GM23338 (cell line): Measurements from ENCODE around the gene MMP28. TPM values are rescaled to one million over a fixed set of nuclear protein-coding genes. Genes with fewer than 3 reads are reported as not detected.

ENCODE experiments used
- ATAC-seq: fragments of 200-7000 bp; cut with Tn5 transposase; 3 replicates; pipeline ENCODE4 v1.9.1; 2020
- DNase-seq: peaks from one replicate; pipeline ENCODE4 v3.0.0-alpha.2; 2015; ENCODE audit warnings: low spot score
- H2AFZ ChIP-seq: fragments of 200-600 bp; sonication (generic); 2 replicates; pipeline ENCODE4 v1.8.0; 2016; ENCODE audit warnings: antibody characterized with exemption, mild to moderate bottlenecking, moderate library complexity
- H3F3A ChIP-seq: fragments of 200-600 bp; sonication (generic); replicated peaks from 2 replicates; pipeline ENCODE4 v1.8.0; 2017; ENCODE audit warnings: antibody characterized with exemption, mixed run types, low read depth
- H3K27ac ChIP-seq: fragments of 200-600 bp; sonication (generic); 2 replicates; pipeline ENCODE4 v1.6.1; 2016; ENCODE audit warnings: low read depth
- H3K27me3 ChIP-seq: fragments of 200-600 bp; sonication (generic); 2 replicates; pipeline ENCODE4 v1.8.0; 2016; ENCODE audit warnings: mild to moderate bottlenecking, mixed run types, moderate library complexity; ENCODE audit not compliant: insufficient read depth
- H3K36me3 ChIP-seq: fragments of 200-600 bp; sonication (generic); 2 replicates; pipeline ENCODE4 v1.8.0; 2016; ENCODE audit warnings: mild to moderate bottlenecking; ENCODE audit not compliant: insufficient read depth
- H3K4me1 ChIP-seq: fragments of 200-600 bp; sonication (generic); 2 replicates; pipeline ENCODE4 v1.8.0; 2016; ENCODE audit warnings: mild to moderate bottlenecking, moderate library complexity; ENCODE audit not compliant: insufficient read depth
- H3K4me2 ChIP-seq: fragments of 200-600 bp; sonication (generic); 2 replicates; pipeline ENCODE4 v1.7.1; 2017; ENCODE audit warnings: mixed run types
- H3K4me3 ChIP-seq: fragments of 200-600 bp; sonication (generic); 2 replicates; pipeline ENCODE4 v1.6.1; 2016; ENCODE audit warnings: mixed run types
- H3K79me2 ChIP-seq: fragments of 200-600 bp; sonication (generic); replicated peaks from 2 replicates; pipeline ENCODE4 v1.8.0; 2017; ENCODE audit warnings: mild to moderate bottlenecking; ENCODE audit not compliant: insufficient read depth
- H3K9me2 ChIP-seq: fragments of 200-600 bp; sonication (generic); 2 replicates; pipeline ENCODE4 v1.8.0; 2017; ENCODE audit not compliant: insufficient read depth
- H4K20me1 ChIP-seq: fragments of 200-600 bp; sonication (generic); replicated peaks from 2 replicates; pipeline ENCODE4 v1.8.0; 2017; ENCODE audit warnings: mild to moderate bottlenecking; ENCODE audit not compliant: insufficient read depth
- H3K27ac Mint-ChIP-seq: 2 replicates; pipeline ENCODE4 v1.8.0; 2020; ENCODE audit warnings: inconsistent platforms, mild to moderate bottlenecking, moderate library complexity, mixed read lengths
- H3K27me3 Mint-ChIP-seq: 3 replicates; pipeline ENCODE4 v1.8.0; 2022; ENCODE audit warnings: low read depth, mild to moderate bottlenecking, moderate library complexity, mixed read lengths, inconsistent platforms; ENCODE audit not compliant: insufficient read depth, poor library complexity
- H3K36me3 Mint-ChIP-seq: 3 replicates; pipeline ENCODE4 v1.8.0; 2021; ENCODE audit warnings: low read depth, mild to moderate bottlenecking, inconsistent platforms, moderate library complexity, mixed read lengths
- H3K4me1 Mint-ChIP-seq: 3 replicates; pipeline ENCODE4 v1.8.0; 2020; ENCODE audit warnings: mild to moderate bottlenecking, inconsistent platforms, mixed read lengths
- H3K4me3 Mint-ChIP-seq: 3 replicates; pipeline ENCODE4 v1.8.0; 2021; ENCODE audit warnings: moderate library complexity, mild to moderate bottlenecking, inconsistent platforms, mixed read lengths
- H3K9me3 Mint-ChIP-seq: 3 replicates; pipeline ENCODE4 v1.8.0; 2020; ENCODE audit warnings: moderate library complexity, mild to moderate bottlenecking, inconsistent platforms, mixed read lengths
- CREB1 ChIP-seq: fragments of 250-450 bp; sonication (Bioruptor Pico); IDR thresholded peaks from 2 replicates; pipeline ENCODE4 v1.5.0; 2020; ENCODE audit warnings: low read depth, mild to moderate bottlenecking, moderate library complexity
- CTCF ChIP-seq, 2 experiments: fragments of 200-600 bp in 1 of 2; sonication (generic) in 1 of 2; conservative IDR thresholded peaks; 2 replicates each; pipeline versions ENCODE4 v1.5.1 to v1.6.1; 2016 to 2017; ENCODE audit warnings: antibody characterized with exemption in 2 of 2, low read depth in 2 of 2, mild to moderate bottlenecking in 2 of 2, moderate library complexity in 1 of 2
- ETS1 ChIP-seq: IDR thresholded peaks from 2 replicates; pipeline ENCODE4 v1.6.1; 2016; ENCODE audit warnings: antibody characterized with exemption
- EZH2 ChIP-seq: fragments of 200-600 bp; sonication (generic); IDR thresholded peaks from one replicate; pipeline ENCODE4 v1.8.0; 2017; ENCODE audit warnings: antibody characterized with exemption, mild to moderate bottlenecking, low read depth; ENCODE audit not compliant: unreplicated experiment
- EZH2phosphoT487 ChIP-seq: fragments of 200-600 bp; sonication (generic); IDR thresholded peaks from one replicate; pipeline ENCODE4 v1.8.1; 2018; ENCODE audit warnings: antibody characterized with exemption; ENCODE audit not compliant: unreplicated experiment
- JUNB ChIP-seq: IDR thresholded peaks from one replicate; pipeline ENCODE4 v1.6.1; 2016; ENCODE audit warnings: antibody characterized with exemption; ENCODE audit not compliant: unreplicated experiment
- NANOG ChIP-seq: IDR thresholded peaks from 2 replicates; pipeline ENCODE4 v1.6.1; 2016; ENCODE audit warnings: antibody characterized with exemption, borderline replicate concordance
- POLR2AphosphoS5 ChIP-seq: IDR thresholded peaks from 2 replicates; pipeline ENCODE4 v1.6.1; 2016; ENCODE audit warnings: antibody characterized with exemption, low read depth
- REST ChIP-seq: IDR thresholded peaks from one replicate; pipeline ENCODE4 v1.6.1; 2018; ENCODE audit warnings: antibody characterized with exemption; ENCODE audit not compliant: unreplicated experiment
- STAT1 ChIP-seq: IDR thresholded peaks from one replicate; pipeline ENCODE4 v1.6.1; 2016; ENCODE audit warnings: antibody characterized with exemption; ENCODE audit not compliant: unreplicated experiment
- ZNF114 ChIP-seq: fragments of 250-450 bp; sonication (Bioruptor Pico); IDR thresholded peaks from 2 replicates; pipeline ENCODE4 v1.5.0; 2020; ENCODE audit warnings: mild to moderate bottlenecking, moderate library complexity
- ZNF331 ChIP-seq: fragments of 250-450 bp; sonication (Bioruptor Pico); IDR thresholded peaks from 2 replicates; pipeline ENCODE4 v1.5.0; 2020; ENCODE audit warnings: low read depth, mild to moderate bottlenecking, moderate library complexity
- ZNF462 ChIP-seq: fragments of 250-450 bp; sonication (Bioruptor Pico); IDR thresholded peaks from 2 replicates; pipeline ENCODE4 v1.5.0; 2020; ENCODE audit warnings: mild to moderate bottlenecking, moderate library complexity
- polyA plus RNA-seq: library from polyadenylated mRNA; unstranded; fragments of >200 nt; fragmentation: Nextera tagmentation; extraction: Ambion mirVana; gene quantifications from 2 replicates; pipeline ENCODE4 v1.2.1, GENCODE V29; 2016
- total RNA-seq: library from RNA; depleted of rRNA; stranded (reverse); fragments of >200 nt; shearing (Covaris generic); gene quantifications from 2 replicates; pipeline ENCODE4 v1.2.3, GENCODE V29; 2014

MMP28 gene
- total and polyA plus RNA-seq, 2 experiments from 2014 or later, result not detected

GRCh38 chr17:35844547-35844946 lies 49.1 kb upstream of the MMP28 start:
- ATAC-seq (no peak), DNase-seq (no peak)
- H3K27ac ChIP-seq, result no peak overlapping the region
- H3K36me3 Mint-ChIP-seq, result peaks cover 85% of the 10 kb centered on the region
- no peak overlapping the region for H2AFZ ChIP-seq
- H3K9me3 Mint-ChIP-seq, result no peaks in the 10 kb centered on the region; the same call in 2 of the 3 replicates
- H3K4me1 Mint-ChIP-seq, result peaks cover under 1% of the 10 kb centered on the region; the same call in 1 of the 3 replicates
- peaks cover 24% of the 10 kb centered on the region for H3F3A ChIP-seq
- H3K27ac Mint-ChIP-seq, result no peak overlapping the region
- no peak overlapping the region for H3K4me3 Mint-ChIP-seq
- H4K20me1 ChIP-seq, result peaks cover 43% of the 10 kb centered on the region
- no peak overlapping the region for H3K4me3 ChIP-seq
- peaks cover 72% of the 10 kb centered on the region for H3K36me3 ChIP-seq
- no peaks in the 10 kb centered on the region for H3K9me2 ChIP-seq
- H3K27me3 ChIP-seq, result no peaks in the 10 kb centered on the region
- H3K4me1 ChIP-seq, result no peaks in the 10 kb centered on the region
- peaks cover 7% of the 10 kb centered on the region for H3K27me3 Mint-ChIP-seq
- TF ChIP-seq STAT1 (no peak), ZNF462 (CRISPR knock-in tag) (no peak), JUNB (no peak), CREB1 (CRISPR knock-in tag) (no peak), ETS1 (no peak), REST (no peak), ZNF114 (no peak), POLR2AphosphoS5 (no peak), CTCF (conservative IDR thresholded peaks at IDR 0.05; ENCODE audit: low read depth in 2 of 2) (no peak), NANOG (no peak), EZH2phosphoT487 (no peak), EZH2 (no peak), ZNF331 (no peak)
- H3K4me2 ChIP-seq, result no peak overlapping the region
- peaks cover 8% of the 10 kb centered on the region for H3K79me2 ChIP-seq
